GM13977 (cell line): ENCODE measurements around the gene PPFIBP2.

Source experiments
- DNase-seq: peaks from one replicate; pipeline ENCODE4 v3.0.0; 2012; ENCODE audit warnings: low spot score
- in situ Hi-C: fragments of 300-500 bp; cut with MboI; formaldehyde crosslinking; loops from one replicate; pipeline ENCODE4 v1.12.0; 2022; ENCODE audit warnings: low sequenced_read_pairs, low pct_unique_long_range_greater_than_20kb, mixed read lengths, inconsistent platforms; ENCODE audit not compliant: unreplicated experiment
- TF ChIP-seq, protein P1 (sequence below): IDR thresholded peaks from 2 replicates; pipeline ENCODE4 v1.5.1; 2012; ENCODE audit warnings: mild to moderate bottlenecking, control low read depth; ENCODE audit not compliant: insufficient read depth; ENCODE audit errors: extremely low read depth, missing control alignments

The PPFIBP2 gene

DNA sequence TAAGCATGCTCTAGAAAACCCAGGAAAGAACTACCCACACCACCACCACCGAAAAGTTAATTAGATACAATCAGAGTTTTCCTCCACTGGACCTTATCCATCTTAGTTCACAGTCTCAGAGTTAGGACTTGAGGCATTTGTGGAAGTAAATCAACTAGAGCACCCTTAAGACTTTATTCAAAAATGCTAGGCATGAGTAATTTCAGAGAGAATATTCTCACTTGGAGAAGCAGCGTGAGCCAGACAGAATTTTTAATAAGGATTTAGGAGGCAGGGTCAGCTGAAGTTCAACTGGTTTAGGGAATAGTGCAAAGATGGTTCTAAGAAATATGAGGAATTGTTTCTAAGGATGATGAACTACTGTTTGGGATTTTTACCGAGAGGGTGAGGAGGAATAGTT is 29.7 kb upstream of the PPFIBP2 start:
- no peak for DNase-seq
- in situ Hi-C loops: no loop called here
- TF ChIP-seq, protein P1, sequence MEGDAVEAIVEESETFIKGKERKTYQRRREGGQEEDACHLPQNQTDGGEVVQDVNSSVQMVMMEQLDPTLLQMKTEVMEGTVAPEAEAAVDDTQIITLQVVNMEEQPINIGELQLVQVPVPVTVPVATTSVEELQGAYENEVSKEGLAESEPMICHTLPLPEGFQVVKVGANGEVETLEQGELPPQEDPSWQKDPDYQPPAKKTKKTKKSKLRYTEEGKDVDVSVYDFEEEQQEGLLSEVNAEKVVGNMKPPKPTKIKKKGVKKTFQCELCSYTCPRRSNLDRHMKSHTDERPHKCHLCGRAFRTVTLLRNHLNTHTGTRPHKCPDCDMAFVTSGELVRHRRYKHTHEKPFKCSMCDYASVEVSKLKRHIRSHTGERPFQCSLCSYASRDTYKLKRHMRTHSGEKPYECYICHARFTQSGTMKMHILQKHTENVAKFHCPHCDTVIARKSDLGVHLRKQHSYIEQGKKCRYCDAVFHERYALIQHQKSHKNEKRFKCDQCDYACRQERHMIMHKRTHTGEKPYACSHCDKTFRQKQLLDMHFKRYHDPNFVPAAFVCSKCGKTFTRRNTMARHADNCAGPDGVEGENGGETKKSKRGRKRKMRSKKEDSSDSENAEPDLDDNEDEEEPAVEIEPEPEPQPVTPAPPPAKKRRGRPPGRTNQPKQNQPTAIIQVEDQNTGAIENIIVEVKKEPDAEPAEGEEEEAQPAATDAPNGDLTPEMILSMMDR: no peak

- in situ Hi-C loops: no loop called here
Measured at GRCh38 chr11:7484645-7485044, 29.2 kb upstream of the PPFIBP2 start.

DNA sequence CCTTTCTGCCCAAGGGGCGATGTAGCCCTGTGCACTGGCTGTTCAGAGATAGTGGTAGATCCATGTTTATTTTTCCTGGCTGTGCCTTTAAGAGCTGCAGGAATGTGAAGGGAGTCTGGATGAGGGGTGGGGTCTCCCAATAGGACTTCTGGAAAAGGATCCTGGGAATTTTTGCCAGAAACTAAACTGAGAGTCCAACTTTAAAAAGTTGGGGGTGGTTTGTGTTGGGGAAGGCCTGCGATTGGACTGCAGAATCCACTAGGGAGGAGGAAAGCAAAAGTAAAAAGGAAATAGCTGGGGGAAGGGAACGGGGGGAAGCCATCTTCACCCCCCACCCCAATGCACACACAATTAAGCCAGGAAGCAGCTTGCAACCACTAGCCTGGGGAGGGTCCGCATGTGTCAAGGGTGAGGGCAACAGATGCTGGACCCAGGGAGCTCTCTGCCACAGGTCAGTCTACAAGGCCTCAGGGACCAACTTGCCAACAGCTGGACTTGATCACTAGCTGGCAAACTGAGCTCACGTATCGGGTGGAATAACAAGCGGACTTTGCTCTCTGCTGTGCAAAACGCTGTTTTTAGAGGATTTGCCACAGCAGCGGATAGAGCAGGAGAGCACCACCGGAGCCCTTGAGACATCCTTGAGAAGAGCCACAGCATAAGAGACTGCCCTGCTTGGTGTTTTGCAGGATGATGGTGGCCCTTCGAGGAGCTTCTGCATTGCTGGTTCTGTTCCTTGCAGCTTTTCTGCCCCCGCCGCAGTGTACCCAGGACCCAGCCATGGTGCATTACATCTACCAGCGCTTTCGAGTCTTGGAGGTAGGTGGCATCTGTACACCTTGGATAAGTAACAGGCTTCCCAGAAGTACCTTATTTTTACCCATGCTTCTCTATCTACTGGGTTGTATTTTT is 28.4 kb upstream of the PPFIBP2 start, which contains the start of gene OLFML1:
Gene OLFML1, plus strand, starts transcription at position 321 of the 912 bp plus-strand sequence. Its CDS starts 370 bp downstream, at position 691.
- DNase-seq: no peak
- in situ Hi-C loops: no loop called here
- TF ChIP-seq, protein P1: no peak

More at GRCh38 chr11:7484645-7485044, 29.2 kb upstream of the PPFIBP2 start:
- no peak for DNase-seq
- TF ChIP-seq, protein P1: no peak

- no peak for DNase-seq
- TF ChIP-seq, protein P1: no peak
- in situ Hi-C loops: no loop called here
Measured at GRCh38 chr11:7486098-7486780, 27.6 kb upstream of the PPFIBP2 start.

DNA sequence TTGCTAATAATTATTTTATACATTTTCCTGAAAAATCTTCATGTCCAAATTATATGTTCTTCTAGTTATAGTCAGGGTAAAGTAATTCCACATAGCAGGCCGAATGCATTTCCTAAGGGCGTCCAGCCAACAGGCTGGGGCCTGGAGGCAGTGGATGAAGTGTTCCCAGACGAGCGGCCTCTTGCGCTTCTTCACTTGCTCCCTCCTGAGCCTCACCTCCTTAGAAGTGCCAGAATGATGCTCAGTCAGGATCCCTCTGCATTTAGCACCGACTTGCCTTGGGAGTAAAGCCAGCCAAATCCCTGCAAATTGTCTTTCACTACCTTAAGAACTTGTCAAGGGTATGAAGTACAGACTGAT is 27.0 kb upstream of the PPFIBP2 start:
- TF ChIP-seq, protein P1: no peak
- DNase-seq: no peak
- in situ Hi-C loops: no loop called here

DNA sequence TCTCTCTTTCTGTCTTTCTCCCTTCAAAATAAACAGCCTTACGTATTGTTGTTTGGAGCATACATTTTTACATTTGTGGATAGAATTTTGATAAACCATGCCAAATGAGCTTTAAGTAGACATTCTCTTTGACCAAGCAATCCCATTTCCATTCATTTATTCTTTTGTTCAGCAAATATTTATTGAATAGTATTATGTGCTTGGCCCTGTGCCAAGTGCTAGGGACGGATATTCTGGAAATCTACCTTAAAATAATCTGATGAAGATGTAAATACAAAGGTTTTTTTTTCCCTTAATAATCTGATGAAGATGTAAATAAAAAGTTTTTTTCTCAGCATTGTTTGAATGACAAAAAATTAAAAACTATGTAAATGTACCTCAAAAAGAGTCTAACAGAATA is 26.4 kb upstream of the PPFIBP2 start:
- DNase-seq: no peak
- in situ Hi-C loops: no loop called here
- TF ChIP-seq, protein P1: no peak
